OCI-LY1 (cell line): Measurements from ENCODE around the gene GDA.

Experiments
- H2AFZ ChIP-seq: fragments of 200-600 bp; sonication (generic), shearing (Covaris generic); 2 replicates; pipeline ENCODE4 v1.6.0; 2014; ENCODE audit warnings: antibody characterized with exemption, mild to moderate bottlenecking, low read length
- H3F3A ChIP-seq: fragments of 200-600 bp; sonication (generic), shearing (Covaris generic); 2 replicates; pipeline ENCODE4 v1.6.0; 2014; ENCODE audit warnings: mild to moderate bottlenecking, antibody characterized with exemption, low read length, moderate library complexity; ENCODE audit not compliant: insufficient read depth
- H3K27ac ChIP-seq: fragments of 200-600 bp; sonication (generic); 2 replicates; pipeline ENCODE4 v1.5.1; 2014; ENCODE audit warnings: low read length, mixed run types, mild to moderate bottlenecking, low read depth; ENCODE audit not compliant: poor library complexity, severe bottlenecking
- H3K27me3 ChIP-seq: fragments of 200-600 bp; sonication (generic); 2 replicates; pipeline ENCODE4 v1.6.0; 2014; ENCODE audit warnings: antibody characterized with exemption, mild to moderate bottlenecking, low read length, moderate library complexity; ENCODE audit not compliant: insufficient read depth
- H3K36me3 ChIP-seq: fragments of 200-600 bp; sonication (generic); 2 replicates; pipeline ENCODE4 v1.6.1; 2014; ENCODE audit warnings: mild to moderate bottlenecking, antibody characterized with exemption, low read length, moderate library complexity, mixed read lengths; ENCODE audit not compliant: insufficient read depth
- H3K4me1 ChIP-seq: fragments of 200-600 bp; sonication (generic); 2 replicates; pipeline ENCODE4 v1.5.1; 2014; ENCODE audit warnings: mild to moderate bottlenecking, low read length, moderate library complexity; ENCODE audit not compliant: insufficient read depth, severe bottlenecking
- H3K4me2 ChIP-seq: fragments of 200-600 bp; sonication (generic), shearing (Covaris generic); 2 replicates; pipeline ENCODE4 v1.6.1; 2014; ENCODE audit warnings: low read length
- H3K4me3 ChIP-seq: fragments of 200-600 bp; sonication (generic); 2 replicates; pipeline ENCODE4 v1.5.1; 2014; ENCODE audit warnings: low read length, low read depth, mild to moderate bottlenecking, mixed read lengths; ENCODE audit not compliant: poor library complexity, severe bottlenecking
- H3K79me2 ChIP-seq: fragments of 200-600 bp; shearing (Covaris generic); 2 replicates; pipeline ENCODE4 v1.6.1; 2016; ENCODE audit warnings: mixed run types, low read length, mixed read lengths; ENCODE audit not compliant: insufficient read depth
- H3K9ac ChIP-seq: fragments of 200-600 bp; sonication (generic), shearing (Covaris generic); 2 replicates; pipeline ENCODE4 v1.6.1; 2014; ENCODE audit warnings: mild to moderate bottlenecking, low read length, mixed read lengths
- H3K9me2 ChIP-seq: fragments of 200-600 bp; sonication (generic), shearing (Covaris generic); 2 replicates; pipeline ENCODE4 v1.6.1; 2014; ENCODE audit warnings: low read depth, mild to moderate bottlenecking, low read length, mixed read lengths
- H3K9me3 ChIP-seq: fragments of 200-600 bp; shearing (Covaris generic); 2 replicates; pipeline ENCODE4 v1.6.1; 2014; ENCODE audit warnings: low read length, mixed read lengths
- H4K20me1 ChIP-seq: fragments of 200-600 bp; sonication (generic), shearing (Covaris generic); 2 replicates; pipeline ENCODE4 v1.6.0; 2016; ENCODE audit warnings: mild to moderate bottlenecking, low read length; ENCODE audit not compliant: insufficient read depth
- EZH2 ChIP-seq: fragments of 200-600 bp; sonication (generic), shearing (Covaris generic); IDR thresholded peaks from 2 replicates; pipeline ENCODE4 v1.8.0; 2017; ENCODE audit warnings: borderline replicate concordance, mixed run types, mild to moderate bottlenecking, antibody characterized with exemption, low read length, moderate library complexity, mixed read lengths
- TF ChIP-seq, protein P1 (sequence below): fragments of 200-600 bp; sonication (generic), shearing (Covaris generic); IDR thresholded peaks from 2 replicates; pipeline ENCODE4 v1.5.1; 2017; ENCODE audit warnings: mild to moderate bottlenecking, antibody characterized with exemption, low read length, moderate library complexity, mixed read lengths

The GDA gene

GRCh38 chr9:72278959-72279358, 129.7 kb downstream of the GDA start:
- no peak overlapping the region for H3K4me2 ChIP-seq
- no peaks in the 10 kb centered on the region for H3K36me3 ChIP-seq
- no peaks in the 10 kb centered on the region for H3K79me2 ChIP-seq
- no peak overlapping the region for H2AFZ ChIP-seq
- H3K4me1 ChIP-seq, result no peaks in the 10 kb centered on the region
- H3K9ac ChIP-seq, result no peak overlapping the region
- TF ChIP-seq EZH2, result no peak
- TF ChIP-seq, protein P1, sequence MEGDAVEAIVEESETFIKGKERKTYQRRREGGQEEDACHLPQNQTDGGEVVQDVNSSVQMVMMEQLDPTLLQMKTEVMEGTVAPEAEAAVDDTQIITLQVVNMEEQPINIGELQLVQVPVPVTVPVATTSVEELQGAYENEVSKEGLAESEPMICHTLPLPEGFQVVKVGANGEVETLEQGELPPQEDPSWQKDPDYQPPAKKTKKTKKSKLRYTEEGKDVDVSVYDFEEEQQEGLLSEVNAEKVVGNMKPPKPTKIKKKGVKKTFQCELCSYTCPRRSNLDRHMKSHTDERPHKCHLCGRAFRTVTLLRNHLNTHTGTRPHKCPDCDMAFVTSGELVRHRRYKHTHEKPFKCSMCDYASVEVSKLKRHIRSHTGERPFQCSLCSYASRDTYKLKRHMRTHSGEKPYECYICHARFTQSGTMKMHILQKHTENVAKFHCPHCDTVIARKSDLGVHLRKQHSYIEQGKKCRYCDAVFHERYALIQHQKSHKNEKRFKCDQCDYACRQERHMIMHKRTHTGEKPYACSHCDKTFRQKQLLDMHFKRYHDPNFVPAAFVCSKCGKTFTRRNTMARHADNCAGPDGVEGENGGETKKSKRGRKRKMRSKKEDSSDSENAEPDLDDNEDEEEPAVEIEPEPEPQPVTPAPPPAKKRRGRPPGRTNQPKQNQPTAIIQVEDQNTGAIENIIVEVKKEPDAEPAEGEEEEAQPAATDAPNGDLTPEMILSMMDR, result no peak
- H3K27ac ChIP-seq, result no peak overlapping the region
- H3K4me3 ChIP-seq, result no peak overlapping the region
- H3K27me3 ChIP-seq, result no peaks in the 10 kb centered on the region
- H3K9me3 ChIP-seq, result no peaks in the 10 kb centered on the region
- H4K20me1 ChIP-seq, result no peaks in the 10 kb centered on the region
- H3K9me2 ChIP-seq, result no peaks in the 10 kb centered on the region
- no peaks in the 10 kb centered on the region for H3F3A ChIP-seq

DNA sequence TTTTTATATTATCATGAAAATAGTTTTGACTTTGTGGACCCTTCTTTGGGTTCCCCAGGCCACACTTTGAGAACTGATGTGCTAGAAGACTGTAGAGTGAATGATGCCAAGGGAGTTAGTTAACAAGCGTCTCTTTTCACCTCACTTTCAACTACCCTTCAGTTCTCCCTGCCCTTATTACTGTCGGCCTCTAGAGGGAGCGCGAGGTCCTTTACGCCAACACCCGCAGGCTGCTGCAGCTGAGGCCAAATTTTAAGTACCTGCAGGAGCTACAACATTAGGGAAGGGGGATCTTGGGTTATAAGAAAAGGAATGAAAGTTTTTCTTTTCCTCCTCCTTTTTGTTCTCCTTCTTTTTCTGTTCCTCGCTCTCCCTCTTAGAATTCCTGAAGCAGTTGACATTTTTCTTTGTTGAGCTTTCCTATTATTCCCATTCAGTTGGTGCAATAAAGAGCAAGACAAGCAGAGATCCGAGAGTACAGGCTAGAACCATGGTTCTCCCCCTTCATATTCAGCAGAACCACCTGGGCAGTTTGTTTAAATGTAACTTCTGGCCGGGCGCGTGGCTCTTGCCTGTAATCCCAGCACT, 131.8 kb downstream of the GDA start:
- H3K36me3 ChIP-seq, result no peaks in the 10 kb centered on the region
- H3K27me3 ChIP-seq, result no peaks in the 10 kb centered on the region
- no peaks in the 10 kb centered on the region for H3K4me1 ChIP-seq
- H4K20me1 ChIP-seq, result no peaks in the 10 kb centered on the region
- no peak overlapping the region for H3K4me3 ChIP-seq
- TF ChIP-seq, protein P1, result peak; percentile 88
- TF ChIP-seq EZH2, result no peak
- H3K79me2 ChIP-seq, result no peaks in the 10 kb centered on the region
- H3K4me2 ChIP-seq, result no peak overlapping the region
- no peak overlapping the region for H3K9ac ChIP-seq
- no peaks in the 10 kb centered on the region for H3K9me2 ChIP-seq
- H3K27ac ChIP-seq, result no peak overlapping the region
- no peaks in the 10 kb centered on the region for H3F3A ChIP-seq
- H3K9me3 ChIP-seq, result no peaks in the 10 kb centered on the region
- H2AFZ ChIP-seq, result no peak overlapping the region

GRCh38 chr9:72289401-72289800, 140.2 kb downstream of the GDA start:
- H4K20me1 ChIP-seq, result no peaks in the 10 kb centered on the region
- no peak overlapping the region for H2AFZ ChIP-seq
- TF ChIP-seq EZH2, result no peak
- TF ChIP-seq, protein P1, result no peak
- no peaks in the 10 kb centered on the region for H3F3A ChIP-seq
- no peaks in the 10 kb centered on the region for H3K79me2 ChIP-seq
- no peaks in the 10 kb centered on the region for H3K4me1 ChIP-seq
- no peaks in the 10 kb centered on the region for H3K27me3 ChIP-seq
- H3K9me2 ChIP-seq, result no peaks in the 10 kb centered on the region
- H3K4me3 ChIP-seq, result no peak overlapping the region
- no peak overlapping the region for H3K27ac ChIP-seq
- H3K9me3 ChIP-seq, result no peaks in the 10 kb centered on the region
- no peak overlapping the region for H3K9ac ChIP-seq
- H3K36me3 ChIP-seq, result no peaks in the 10 kb centered on the region; the same call in 1 of the 2 replicates
- no peak overlapping the region for H3K4me2 ChIP-seq
